HG03457 (cell line): ENCODE results near the gene GTF2F2.

Experiments used
- ATAC-seq: cut with Tn5 transposase; IDR thresholded peaks from one replicate; pipeline ENCODE4 v1.9.1; 2021; ENCODE audit warnings: moderate number of reproducible peaks; ENCODE audit not compliant: unreplicated experiment

The GTF2F2 gene

GRCh38 chr13:45332036-45332830 lies 211.9 kb downstream of the GTF2F2 start:
- ATAC-seq: no peak

GRCh38 chr13:45332831-45333219 lies 212.5 kb downstream of the GTF2F2 start:
- ATAC-seq: no peak

GRCh38 chr13:45333251-45333976 lies 213.1 kb downstream of the GTF2F2 start:
- ATAC-seq: no peak
